ENCODE data around the gene OR5AN1. TPM values are rescaled to one million over a fixed set of nuclear protein-coding genes. Genes with fewer than 3 reads are reported as not detected.

The OR5AN1 gene
- total and polyA plus RNA-seq, 2 of the 8 experiments (the other 6 are each of a cell fraction or from before 2014, with no cell fraction given): not detected

DNA sequence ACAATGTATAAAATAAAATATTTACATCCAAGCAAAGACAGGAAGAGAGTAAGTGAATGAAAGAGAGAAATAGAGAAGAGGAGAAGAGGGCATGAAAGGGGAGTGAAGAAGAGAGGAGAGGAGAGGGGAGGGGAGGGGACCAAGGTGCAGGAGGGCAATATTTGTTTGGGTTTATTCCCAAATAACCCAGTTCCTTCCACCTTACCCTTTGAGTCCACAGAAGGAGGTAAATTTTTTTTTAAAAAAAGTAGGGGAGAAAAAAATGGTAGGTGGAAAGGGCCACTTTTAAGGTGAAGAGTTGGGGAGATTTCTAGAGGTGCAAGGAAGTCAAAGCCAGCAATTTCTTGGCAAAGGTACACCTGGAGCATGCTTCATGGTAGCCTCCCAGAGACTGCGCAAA is 2.1 kb upstream of the OR5AN1 start:
- ChIA-PET POLR2A (ENCODE audit: partially characterized antibody) (no interaction called here), CTCF (ENCODE audit: partially characterized antibody) (no interaction called here)
- no peak for FAIRE-seq

More for the DNA sequence above, 2.1 kb upstream of the OR5AN1 start:
- H3K4ac ChIP-seq (replicated peaks; ENCODE audit: insufficient read length, low read depth, low read length): no peak overlapping the region
- H3K14ac ChIP-seq (ENCODE audit: insufficient read length): no peak overlapping the region
- no peaks in the 10 kb centered on the region for H3K79me2 ChIP-seq (ENCODE audit: control insufficient read depth in 1 of 2, insufficient read depth in 2 of 2, low read length in 2 of 2)
- H3K36me3 ChIP-seq (ENCODE audit: control insufficient read depth in 2 of 4, insufficient read depth in 4 of 4, low read length in 3 of 4): no peaks in the 10 kb centered on the region
- WGBS, 2 experiments (ENCODE audit: extremely low coverage in 1 of 2, insufficient coverage in 1 of 2, insufficient read length in 1 of 2, insufficient replicate concordance in 2 of 2, low coverage in 1 of 2, low lambda C conversion rate in 2 of 2, missing lambda C conversion rate in 1 of 2): 92% methylated on average over 1 of the region's 1 CpG; no CpG with 5 or more reads in 1 of the 2 experiments
- H3K4me1 ChIP-seq (replicated peaks in 1 of 4; ENCODE audit: control insufficient read depth in 3 of 4, insufficient read depth in 4 of 4, low read length in 3 of 4): no peaks in the 10 kb centered on the region
- H3K18ac ChIP-seq (ENCODE audit: extremely low read depth, low read length): no peak overlapping the region
- H2BK120ac ChIP-seq (replicated peaks; ENCODE audit: low read depth, low read length): no peak overlapping the region
- no peak overlapping the region for H2BK5ac ChIP-seq (ENCODE audit: low read depth, low read length)
- no peaks in the 10 kb centered on the region for H3K23me2 ChIP-seq (ENCODE audit: low read depth, low read length)
- H4K91ac ChIP-seq (replicated peaks; ENCODE audit: insufficient read length, low read length): no peak overlapping the region
- H3K27ac ChIP-seq (ENCODE audit: low read depth, low read length): no peak overlapping the region
- no peak overlapping the region for H3K4me3 ChIP-seq (ENCODE audit: extremely low read depth in 1 of 4, insufficient read depth in 2 of 4, low read depth in 3 of 4, low read length in 4 of 4)
- no peaks in the 10 kb centered on the region for H4K20me1 ChIP-seq (replicated peaks in 1 of 2; ENCODE audit: control insufficient read depth in 1 of 2, insufficient read depth in 2 of 2, low read length in 2 of 2)
- no peaks in the 10 kb centered on the region for H3K79me1 ChIP-seq (ENCODE audit: low read depth, low read length)
- H3K9me3 ChIP-seq (ENCODE audit: insufficient read depth in 2 of 2, low read depth in 1 of 2, low read length in 1 of 2): 0 out of 4 replicates have a peak, but pooled peaks cover 0 to 5% of the 10 kb centered on the region in 2 experiments
- no peak overlapping the region for H2AFZ ChIP-seq (ENCODE audit: low read length)
- H3K4me2 ChIP-seq (ENCODE audit: insufficient read depth in 1 of 2, low read depth in 2 of 2, low read length in 2 of 2): no peak overlapping the region
- no peak overlapping the region for H3K23ac ChIP-seq (ENCODE audit: insufficient read length)
- no peak overlapping the region for H3K56ac ChIP-seq (replicated peaks; ENCODE audit: insufficient read length, low read depth, low read length)
- no peak overlapping the region for H2BK12ac ChIP-seq (ENCODE audit: low read depth, low read length)
- H2BK20ac ChIP-seq (ENCODE audit: low read length): no peak overlapping the region
- no peaks in the 10 kb centered on the region for H3K27me3 ChIP-seq (replicated peaks in 1 of 4; ENCODE audit: control insufficient read depth in 3 of 4, extremely low read depth in 1 of 4, insufficient read depth in 3 of 4, low read length in 3 of 4)
- H2BK15ac ChIP-seq (ENCODE audit: low read length): no peak overlapping the region
- H4K8ac ChIP-seq (ENCODE audit: extremely low read depth, insufficient read depth, low read length): no peak overlapping the region
- no peak overlapping the region for H3K9ac ChIP-seq (replicated peaks in 1 of 4; ENCODE audit: extremely low read depth in 1 of 4, low read depth in 3 of 4, low read length in 3 of 4)
- no peak overlapping the region for H2AK5ac ChIP-seq (ENCODE audit: low read depth, low read length)
- no peak overlapping the region for H4K5ac ChIP-seq (ENCODE audit: insufficient read length, low read depth, low read length)
- DNase-seq (ENCODE audit: low read depth in 1 of 2, low spot score in 2 of 2): no peak
- TF ChIP-seq EP300 (IDR thresholded peaks at IDR 0.05; ENCODE audit: borderline replicate concordance in 1 of 2, low read depth in 2 of 2, low read length in 2 of 2) (no peak), ZNF274 (IDR thresholded peaks at IDR 0.05; ENCODE audit: borderline replicate concordance, extremely low read depth, low read length) (no peak), SAP30 (IDR thresholded peaks at IDR 0.05; ENCODE audit: insufficient read depth, insufficient replicate concordance, low read length) (no peak), RBBP5 (IDR thresholded peaks at IDR 0.05; ENCODE audit: borderline replicate concordance, low read depth, low read length) (no peak), TCF12 (IDR thresholded peaks at IDR 0.05; ENCODE audit: low read depth, low read length) (no peak), SRF (IDR thresholded peaks at IDR 0.05; ENCODE audit: low read depth, low read length) (no peak)
- TF ChIP-seq, protein P1, sequence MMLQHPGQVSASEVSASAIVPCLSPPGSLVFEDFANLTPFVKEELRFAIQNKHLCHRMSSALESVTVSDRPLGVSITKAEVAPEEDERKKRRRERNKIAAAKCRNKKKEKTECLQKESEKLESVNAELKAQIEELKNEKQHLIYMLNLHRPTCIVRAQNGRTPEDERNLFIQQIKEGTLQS (IDR thresholded peaks at IDR 0.05; ENCODE audit: insufficient read depth, low read depth, low read length): no peak

All from H1 (cell line).